CD4-positive, alpha-beta T cell (primary cell): ENCODE measurements around the gene CDC20. TPM values are rescaled to one million over a fixed set of nuclear protein-coding genes. Genes with fewer than 3 reads are reported as not detected.
"Not testable (repeated sequence)": the region's sequence is repeated elsewhere in the genome, so short reads cannot be mapped to it uniquely, and the experiment has no call there.

Experiments
- ATAC-seq: fragments of 200-7000 bp; cut with Tn5 transposase; one replicate; pipeline ENCODE4 v1.10.0; 2022; ENCODE audit warnings: mild to moderate bottlenecking; ENCODE audit not compliant: poor library complexity
- CTCF ChIA-PET: fragments of 350-600 bp; sonication (Branson Sonifier 250); formaldehyde crosslinking; loops from one replicate; lab custom pipeline; 2021; ENCODE audit warnings: antibody characterized with exemption, inconsistent platforms; lab: Charles Lee
- POLR2A ChIA-PET: fragments of 350-600 bp; sonication (Branson Sonifier 250); formaldehyde crosslinking; loops from one replicate; lab custom pipeline; 2021; ENCODE audit warnings: antibody characterized with exemption, inconsistent platforms; lab: Charles Lee
- DNase-seq, 14 experiments: peaks; one replicate each; pipeline ENCODE4 v3.0.0-alpha.2; 2013 to 2020; ENCODE audit warnings: mixed read lengths in 2 of 14
- H3K27ac ChIP-seq, 2 donors: one replicate each; pipeline versions ENCODE4 v1.5.1 to v1.7.0; 2013; ENCODE audit warnings: low read length in 2 of 2, low read depth in 1 of 2, mild to moderate bottlenecking in 1 of 2
- H3K27me3 ChIP-seq, 2 experiments: 1 replicate in 1 of 2; 2 replicates in 1 of 2; pipeline versions ENCODE4 v1.6.1 to v1.7.0; 2013; ENCODE audit warnings: low read length in 2 of 2, control low read depth in 1 of 2, mild to moderate bottlenecking in 1 of 2, moderate library complexity in 1 of 2; ENCODE audit not compliant: insufficient read depth in 2 of 2, control insufficient read depth in 1 of 2
- H3K36me3 ChIP-seq: one replicate; pipeline ENCODE4 v1.6.1; 2013; ENCODE audit warnings: low read length, control low read depth; ENCODE audit not compliant: insufficient read depth
- H3K4me1 ChIP-seq: one replicate; pipeline ENCODE4 v1.6.1; 2013; ENCODE audit warnings: low read length, control low read depth; ENCODE audit not compliant: insufficient read depth
- H3K4me3 ChIP-seq: one replicate; pipeline ENCODE4 v1.5.1; 2013; ENCODE audit warnings: mild to moderate bottlenecking, low read length, moderate library complexity
- H3K9me3 ChIP-seq, 2 experiments: 1 replicate in 1 of 2; 2 replicates in 1 of 2; pipeline versions ENCODE4 v1.6.1 to v1.7.0; 2013; ENCODE audit warnings: low read length in 2 of 2, mild to moderate bottlenecking in 2 of 2, control low read depth in 1 of 2, moderate library complexity in 1 of 2; ENCODE audit not compliant: control insufficient read depth in 1 of 2, insufficient read depth in 1 of 2
- H3K27ac Mint-ChIP-seq: one replicate; pipeline ENCODE4 v1.8.0; 2020; ENCODE audit warnings: mixed read lengths
- H3K27me3 Mint-ChIP-seq: one replicate; pipeline ENCODE4 v1.8.0; 2021; ENCODE audit warnings: mixed read lengths
- H3K36me3 Mint-ChIP-seq: one replicate; pipeline ENCODE4 v1.8.0; 2021; ENCODE audit warnings: low read depth, mixed read lengths
- H3K4me1 Mint-ChIP-seq: one replicate; pipeline ENCODE4 v1.8.0; 2021; ENCODE audit warnings: low read depth, mixed read lengths
- H3K4me3 Mint-ChIP-seq: one replicate; pipeline ENCODE4 v1.8.0; 2020; ENCODE audit warnings: mild to moderate bottlenecking, mixed read lengths
- H3K9me3 Mint-ChIP-seq: one replicate; pipeline ENCODE4 v1.8.0; 2020; ENCODE audit warnings: mixed read lengths
- intact Hi-C, 2 experiments: fragments of 100-400 bp; cut with DNase I in 1 of 2; cut with micrococcal nuclease in 1 of 2; formaldehyde crosslinking; loops; one replicate each; pipeline versions ENCODE4 v1.15.1 to v1.9.0; 2023 to 2025; cut with DNase I, micrococcal nuclease
- total RNA-seq, 174 experiments: library from RNA in 2 of 174; stranded (reverse) in 2 of 174; gene quantifications; one replicate each; pipeline ENCODE4 v1.2.3 and lab custom pipeline; 2021 to 2026
- TF ChIP-seq, protein P1 (sequence below): fragments of 200-600 bp; IDR thresholded peaks from one replicate; pipeline ENCODE4 v1.8.0; 2022; ENCODE audit warnings: antibody characterized with exemption, mild to moderate bottlenecking

CDC20 gene
- total RNA-seq, 2 experiments from 2014 or later = 1.1 to 1.8 TPM

DNA sequence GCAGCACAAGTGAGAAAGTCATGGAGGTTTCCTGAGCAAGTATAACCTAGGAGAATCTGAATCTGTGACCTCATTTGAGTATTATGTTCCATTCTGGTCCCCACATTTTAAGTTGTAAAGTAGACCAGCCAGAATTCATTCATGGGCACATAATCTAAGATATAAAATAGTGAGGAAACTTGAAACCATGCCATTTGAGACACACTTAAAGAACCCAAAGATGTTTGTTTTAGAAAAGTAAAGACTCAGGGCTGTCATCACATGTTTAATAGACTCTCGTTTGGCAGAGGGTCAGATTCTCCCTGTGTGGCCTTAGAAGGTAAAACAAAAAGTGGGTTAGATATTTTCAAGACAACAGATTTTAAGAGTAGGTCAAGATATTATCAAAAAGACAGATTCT is 37.3 kb downstream of the CDC20 start:
- Mint-ChIP-seq H3K27ac (no peak overlapping the region), H3K4me3 (no peak overlapping the region), H3K27me3 (no peaks in the 10 kb centered on the region), H3K36me3 (peaks cover 36% of the 10 kb centered on the region), H3K9me3 (no peaks in the 10 kb centered on the region), H3K4me1 (peaks cover 34% of the 10 kb centered on the region)
- POLR2A ChIA-PET = no interaction called here
- TF ChIP-seq, protein P1, sequence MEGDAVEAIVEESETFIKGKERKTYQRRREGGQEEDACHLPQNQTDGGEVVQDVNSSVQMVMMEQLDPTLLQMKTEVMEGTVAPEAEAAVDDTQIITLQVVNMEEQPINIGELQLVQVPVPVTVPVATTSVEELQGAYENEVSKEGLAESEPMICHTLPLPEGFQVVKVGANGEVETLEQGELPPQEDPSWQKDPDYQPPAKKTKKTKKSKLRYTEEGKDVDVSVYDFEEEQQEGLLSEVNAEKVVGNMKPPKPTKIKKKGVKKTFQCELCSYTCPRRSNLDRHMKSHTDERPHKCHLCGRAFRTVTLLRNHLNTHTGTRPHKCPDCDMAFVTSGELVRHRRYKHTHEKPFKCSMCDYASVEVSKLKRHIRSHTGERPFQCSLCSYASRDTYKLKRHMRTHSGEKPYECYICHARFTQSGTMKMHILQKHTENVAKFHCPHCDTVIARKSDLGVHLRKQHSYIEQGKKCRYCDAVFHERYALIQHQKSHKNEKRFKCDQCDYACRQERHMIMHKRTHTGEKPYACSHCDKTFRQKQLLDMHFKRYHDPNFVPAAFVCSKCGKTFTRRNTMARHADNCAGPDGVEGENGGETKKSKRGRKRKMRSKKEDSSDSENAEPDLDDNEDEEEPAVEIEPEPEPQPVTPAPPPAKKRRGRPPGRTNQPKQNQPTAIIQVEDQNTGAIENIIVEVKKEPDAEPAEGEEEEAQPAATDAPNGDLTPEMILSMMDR = no peak
- Histone ChIP-seq H3K9me3 (no peaks in the 10 kb centered on the region), H3K27ac (no peak overlapping the region), H3K4me1 (peaks cover under 1% of the 10 kb centered on the region), H3K27me3 (no peaks in the 10 kb centered on the region), H3K36me3 (peaks cover 6% of the 10 kb centered on the region), H3K4me3 (no peak overlapping the region)
- intact Hi-C loops = no loop called here
- ATAC-seq = no peak
- DNase-seq = no peak
- CTCF ChIA-PET = no interaction called here

DNA sequence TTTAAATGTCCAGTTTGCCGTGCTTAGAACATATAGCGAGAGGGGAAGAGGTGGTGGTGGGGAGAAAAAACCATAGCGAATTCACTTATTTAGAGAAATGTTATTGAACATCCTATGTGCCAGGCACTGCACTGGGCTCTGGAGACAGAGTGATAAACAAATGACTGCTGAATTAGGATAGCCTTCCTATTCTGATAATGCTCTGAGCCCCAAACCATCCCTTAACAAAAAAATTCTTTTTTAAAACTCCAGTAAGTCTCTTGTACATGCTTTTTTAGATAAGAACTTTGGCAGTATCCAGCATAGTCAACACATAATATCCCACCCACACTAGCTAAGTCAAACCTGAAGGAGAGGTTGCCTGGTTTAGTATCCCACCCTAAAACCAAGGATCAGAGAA is 39.4 kb downstream of the CDC20 start:
- ATAC-seq = no peak
- no peaks in the 10 kb centered on the region for H3K9me3 ChIP-seq
- Mint-ChIP-seq H3K4me1 (peaks cover 37% of the 10 kb centered on the region), H3K9me3 (no peaks in the 10 kb centered on the region), H3K27me3 (no peaks in the 10 kb centered on the region), H3K27ac (no peak overlapping the region), H3K4me3 (no peak overlapping the region), H3K36me3 (peaks cover 48% of the 10 kb centered on the region)
- intact Hi-C loops = no loop called here
- peaks cover 9% of the 10 kb centered on the region for H3K36me3 ChIP-seq
- TF ChIP-seq, protein P1 = no peak
- ChIA-PET POLR2A (no interaction called here), CTCF (no interaction called here)
- DNase-seq = no peak
- H3K4me1 ChIP-seq = no peaks in the 10 kb centered on the region
- no peak overlapping the region for H3K27ac ChIP-seq
- H3K27me3 ChIP-seq = no peaks in the 10 kb centered on the region
- no peak overlapping the region for H3K4me3 ChIP-seq

DNA sequence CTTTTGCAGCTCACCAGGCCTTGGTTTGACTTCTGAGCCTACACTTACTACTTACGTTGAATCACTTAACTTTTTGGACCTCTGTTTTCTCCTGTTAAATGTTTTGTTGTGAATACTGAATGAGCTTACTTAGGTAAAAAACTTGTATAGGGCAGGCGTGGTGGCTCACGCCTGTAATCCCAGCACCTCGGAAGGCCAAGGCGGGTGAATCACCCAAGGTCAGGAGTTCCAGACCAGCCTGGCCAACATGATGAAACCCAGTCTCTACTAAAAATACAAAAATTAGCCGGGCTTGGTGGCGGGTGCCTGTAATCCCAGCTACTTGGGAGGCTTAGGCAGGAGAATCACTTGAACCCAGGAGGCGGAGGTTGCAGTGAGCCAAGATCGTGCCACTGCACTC is 41.7 kb downstream of the CDC20 start:
- POLR2A ChIA-PET, H3K4me1 ChIP-seq, H3K4me3 Mint-ChIP-seq, H3K9me3 ChIP-seq, DNase-seq, H3K27me3 ChIP-seq, H3K9me3 Mint-ChIP-seq, H3K27me3 Mint-ChIP-seq, CTCF ChIA-PET, H3K27ac ChIP-seq, H3K27ac Mint-ChIP-seq, intact Hi-C loops, H3K4me3 ChIP-seq, ATAC-seq: not testable (repeated sequence)
- Mint-ChIP-seq H3K4me1 (peaks cover 29% of the 10 kb centered on the region), H3K36me3 (peaks cover 60% of the 10 kb centered on the region)
- peaks cover 25% of the 10 kb centered on the region for H3K36me3 ChIP-seq

DNA sequence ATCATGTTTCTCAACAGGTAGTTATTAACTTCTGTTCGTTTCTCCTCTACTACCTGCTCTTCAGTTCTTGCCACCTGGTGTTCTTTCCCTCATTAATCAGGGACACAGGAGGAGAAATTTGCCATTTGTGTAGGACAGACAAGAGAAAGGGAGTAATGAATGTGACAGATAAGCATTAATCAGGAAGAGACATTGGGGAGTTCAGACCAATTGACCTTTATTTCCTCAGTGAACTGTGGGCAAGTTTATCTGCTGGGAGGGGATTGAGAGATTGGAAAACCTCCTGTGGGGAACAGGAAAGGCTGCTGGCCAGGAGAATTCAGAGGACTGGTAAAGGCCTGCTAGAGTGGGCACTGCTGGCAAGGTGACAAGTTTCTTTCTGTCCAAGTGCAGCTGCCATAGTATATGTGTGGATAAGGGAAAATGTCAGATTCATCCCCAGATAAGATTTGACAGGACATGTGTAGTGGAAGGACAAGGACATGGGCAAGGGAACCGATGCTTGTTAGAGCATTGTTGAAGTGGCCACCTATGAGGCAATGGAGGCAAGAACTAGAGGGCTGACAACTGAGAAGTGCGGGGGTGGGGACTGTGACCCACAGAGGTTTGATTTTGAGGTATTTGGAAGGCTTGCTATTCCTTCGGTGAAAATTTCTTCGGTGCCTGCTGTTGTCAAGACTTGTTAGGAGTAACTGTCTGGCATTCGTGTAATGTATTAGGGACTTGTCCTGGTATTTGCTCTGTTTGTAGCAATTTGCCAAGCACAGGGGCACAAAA is 43.5 kb downstream of the CDC20 start:
- H3K27me3 Mint-ChIP-seq = no peaks in the 10 kb centered on the region
- TF ChIP-seq, protein P1 = no peak
- ChIA-PET CTCF (no interaction called here), POLR2A (no interaction called here)
- H3K9me3 Mint-ChIP-seq = no peaks in the 10 kb centered on the region
- Histone ChIP-seq H3K27me3 (no peaks in the 10 kb centered on the region), H3K9me3 (no peaks in the 10 kb centered on the region), H3K27ac (no peak overlapping the region), H3K4me3 (no peak overlapping the region), H3K4me1 (no peaks in the 10 kb centered on the region), H3K36me3 (peaks cover 44% of the 10 kb centered on the region)
- H3K4me1 Mint-ChIP-seq = peaks cover 15% of the 10 kb centered on the region
- peaks cover 61% of the 10 kb centered on the region for H3K36me3 Mint-ChIP-seq
- intact Hi-C loops = no loop called here
- no peak overlapping the region for H3K4me3 Mint-ChIP-seq
- ATAC-seq (no peak), DNase-seq (no peak)
- no peak overlapping the region for H3K27ac Mint-ChIP-seq
